HG03280 (cell line): ENCODE results near the gene TTC21A.
A peak's percentile ranks its signal among the peaks of the same experiment; 100 is the strongest.
"Not testable (repeated sequence)": the region's sequence is repeated elsewhere in the genome, so short reads cannot be mapped to it uniquely, and the experiment has no call there.

Source experiments
- ATAC-seq: cut with Tn5 transposase; IDR thresholded peaks from one replicate; pipeline ENCODE4 v1.9.1; 2021; ENCODE audit warnings: mild to moderate bottlenecking, moderate library complexity; ENCODE audit not compliant: unreplicated experiment

TTC21A gene

GRCh38 chr3:39107388-39108199 lies at the start of gene TTC21A, which contains the start of gene GORASP1:
TSS of gene TTC21A (plus strand) at chr3:39107680. CDS start at chr3:39107838, 158 bp downstream.
TSS of gene GORASP1 (minus strand) at chr3:39107627. CDS start at chr3:39107541, 86 bp downstream.
- ATAC-seq = peak; percentile 58

GRCh38 chr3:39061228-39061627 lies 46.3 kb upstream of the TTC21A start:
- ATAC-seq = not testable (repeated sequence)

GRCh38 chr3:39062180-39062579 lies 45.3 kb upstream of the TTC21A start:
- ATAC-seq = no peak

- no peak for ATAC-seq
These were observed 44.3 kb upstream of the TTC21A start for GRCh38 chr3:39063143-39063542.

GRCh38 chr3:39064646-39065045 lies 42.8 kb upstream of the TTC21A start:
- ATAC-seq = no peak

- ATAC-seq = peak; percentile 98
These were observed 42.3 kb upstream of the TTC21A start for GRCh38 chr3:39065197-39065596.

- ATAC-seq = no peak
These were observed 40.2 kb upstream of the TTC21A start for GRCh38 chr3:39067286-39067685.

- ATAC-seq = no peak
These were observed 38.9 kb upstream of the TTC21A start for GRCh38 chr3:39068556-39068955.

- ATAC-seq = no peak
These were observed 31.6 kb upstream of the TTC21A start for GRCh38 chr3:39075910-39076309.

- ATAC-seq = no peak
These were observed 27.9 kb upstream of the TTC21A start for GRCh38 chr3:39079530-39079929.

- ATAC-seq = no peak
These were observed 27.5 kb upstream of the TTC21A start for GRCh38 chr3:39080026-39080425.

- no peak for ATAC-seq
These were observed 24.7 kb upstream of the TTC21A start for GRCh38 chr3:39082666-39083313.

- no peak for ATAC-seq
These were observed 21.3 kb upstream of the TTC21A start for GRCh38 chr3:39086144-39086543.

GRCh38 chr3:39088456-39088855 lies 19.0 kb upstream of the TTC21A start:
- no peak for ATAC-seq

- no peak for ATAC-seq
These were observed 18.6 kb upstream of the TTC21A start for GRCh38 chr3:39088889-39089288.

GRCh38 chr3:39090922-39091321 lies 16.6 kb upstream of the TTC21A start:
- ATAC-seq = no peak

- no peak for ATAC-seq
These were observed 12.4 kb upstream of the TTC21A start for GRCh38 chr3:39094851-39095677.

GRCh38 chr3:39095778-39096177 lies 11.7 kb upstream of the TTC21A start:
- ATAC-seq = no peak

- ATAC-seq = no peak
These were observed 10.7 kb upstream of the TTC21A start for GRCh38 chr3:39096775-39097174.

GRCh38 chr3:39097716-39098472 lies 9.6 kb upstream of the TTC21A start:
- no peak for ATAC-seq
